Measurements from ENCODE around the gene C1QTNF9.

C1QTNF9 gene

GRCh38 chr13:24272452-24273161, 36.8 kb upstream of the C1QTNF9 start:
- no peak for DNase-seq (ENCODE audit: extremely low spot score)
- CTCF ChIA-PET: interaction anchor here (0.6 to 1.0 kb wide), 2 partner anchors 44 to 212 kb away, joined by 3 to 4 read pairs; no protein-coding TSS in a partner anchor
- POLR2A ChIA-PET: no interaction called here
- TF ChIP-seq BHLHE40 (IDR thresholded peaks at IDR 0.05; ENCODE audit: borderline replicate concordance): no peak
- TF ChIP-seq L3MBTL2 (conservative IDR thresholded peaks at IDR 0.05): no peak
- TF ChIP-seq FOXM1 (IDR thresholded peaks at IDR 0.05; ENCODE audit: borderline replicate concordance): no peak
- no peak for TF ChIP-seq FOXK2 (IDR thresholded peaks at IDR 0.05)
- no peak for TF ChIP-seq HDGF (IDR thresholded peaks at IDR 0.05; ENCODE audit: borderline replicate concordance)
- no peak for TF ChIP-seq FOXA1 (IDR thresholded peaks at IDR 0.05)
- TF ChIP-seq NFRKB (IDR thresholded peaks at IDR 0.05): no peak
- TF ChIP-seq SUZ12 (IDR thresholded peaks at IDR 0.05): no peak
- TF ChIP-seq SP1 (IDR thresholded peaks at IDR 0.05): no peak
- no peak for TF ChIP-seq ARNT (IDR thresholded peaks at IDR 0.05)
- no peak for TF ChIP-seq ZNF384 (IDR thresholded peaks at IDR 0.05)
- no peak for TF ChIP-seq TARDBP (IDR thresholded peaks at IDR 0.05)
- TF ChIP-seq LEF1 (IDR thresholded peaks at IDR 0.05; ENCODE audit: borderline replicate concordance): no peak
- no peak for TF ChIP-seq ELF4 (IDR thresholded peaks at IDR 0.05)
- no peak for TF ChIP-seq CTBP1 (IDR thresholded peaks at IDR 0.05; ENCODE audit: borderline replicate concordance)
- TF ChIP-seq PKNOX1 (IDR thresholded peaks at IDR 0.05): no peak

DNA sequence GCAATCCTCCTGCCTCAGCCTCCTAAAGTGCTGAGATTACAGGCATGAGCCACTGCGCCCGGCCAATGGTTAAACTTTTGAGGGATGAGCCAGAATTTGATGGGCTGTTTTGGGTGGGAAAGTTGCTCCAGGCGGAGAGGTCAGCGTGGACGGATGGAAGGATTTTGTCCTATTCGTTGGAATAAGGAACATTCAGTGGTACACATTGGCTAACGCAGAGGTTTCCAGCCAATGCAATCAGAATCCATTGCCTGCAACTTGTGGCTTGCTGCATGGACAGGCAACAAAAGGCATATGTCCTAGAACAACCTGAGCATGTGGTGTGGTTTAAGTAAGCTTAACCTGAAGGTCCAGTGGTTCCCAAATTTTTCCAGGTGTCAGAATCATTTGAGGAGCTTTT, 35.5 kb upstream of the C1QTNF9 start:
- ChIA-PET CTCF (no interaction called here), POLR2A (no interaction called here)
- no peak for TF ChIP-seq PKNOX1 (IDR thresholded peaks at IDR 0.05)
- TF ChIP-seq HDGF (IDR thresholded peaks at IDR 0.05; ENCODE audit: borderline replicate concordance): no peak
- no peak for TF ChIP-seq LEF1 (IDR thresholded peaks at IDR 0.05; ENCODE audit: borderline replicate concordance)
- TF ChIP-seq ELF4 (IDR thresholded peaks at IDR 0.05): no peak
- TF ChIP-seq CTBP1 (IDR thresholded peaks at IDR 0.05; ENCODE audit: borderline replicate concordance): no peak
- no peak for TF ChIP-seq SUZ12 (IDR thresholded peaks at IDR 0.05)
- no peak for TF ChIP-seq FOXA1 (IDR thresholded peaks at IDR 0.05)
- DNase-seq (ENCODE audit: extremely low spot score): no peak

- CTCF ChIA-PET: no interaction called here
- TF ChIP-seq ZNF384 (IDR thresholded peaks at IDR 0.05): no peak
- TF ChIP-seq FOXA1 (IDR thresholded peaks at IDR 0.05): no peak
- no peak for TF ChIP-seq ELF4 (IDR thresholded peaks at IDR 0.05)
- no peak for TF ChIP-seq BHLHE40 (IDR thresholded peaks at IDR 0.05; ENCODE audit: borderline replicate concordance)
- POLR2A ChIA-PET: no interaction called here
These were observed 34.8 kb upstream of the C1QTNF9 start for GRCh38 chr13:24274452-24275021.

GRCh38 chr13:24275041-24275440, 34.3 kb upstream of the C1QTNF9 start:
- ChIA-PET POLR2A (no interaction called here), CTCF (no interaction called here)
- TF ChIP-seq ARNT (IDR thresholded peaks at IDR 0.05) (no peak), NFRKB (IDR thresholded peaks at IDR 0.05) (no peak), HDGF (IDR thresholded peaks at IDR 0.05; ENCODE audit: borderline replicate concordance) (no peak), CTBP1 (IDR thresholded peaks at IDR 0.05; ENCODE audit: borderline replicate concordance) (no peak)
- DNase-seq (ENCODE audit: extremely low spot score): no peak

More at GRCh38 chr13:24274452-24275021, 34.8 kb upstream of the C1QTNF9 start:
- no peak for DNase-seq (ENCODE audit: extremely low spot score)

- POLR2A ChIA-PET: no interaction called here
- CTCF ChIA-PET: no interaction called here
- no peak for TF ChIP-seq NFRKB (IDR thresholded peaks at IDR 0.05)
- TF ChIP-seq SUZ12 (IDR thresholded peaks at IDR 0.05): no peak
- no peak for TF ChIP-seq ZNF384 (IDR thresholded peaks at IDR 0.05)
- no peak for TF ChIP-seq SP1 (IDR thresholded peaks at IDR 0.05)
- TF ChIP-seq HDGF (IDR thresholded peaks at IDR 0.05; ENCODE audit: borderline replicate concordance): no peak
- no peak for TF ChIP-seq PKNOX1 (IDR thresholded peaks at IDR 0.05)
- TF ChIP-seq L3MBTL2 (conservative IDR thresholded peaks at IDR 0.05): no peak
- TF ChIP-seq ELF4 (IDR thresholded peaks at IDR 0.05): no peak
- TF ChIP-seq FOXA1 (IDR thresholded peaks at IDR 0.05): no peak
- TF ChIP-seq TARDBP (IDR thresholded peaks at IDR 0.05): no peak
- TF ChIP-seq LEF1 (IDR thresholded peaks at IDR 0.05; ENCODE audit: borderline replicate concordance): no peak
- TF ChIP-seq FOXM1 (IDR thresholded peaks at IDR 0.05; ENCODE audit: borderline replicate concordance): no peak
- TF ChIP-seq CTBP1 (IDR thresholded peaks at IDR 0.05; ENCODE audit: borderline replicate concordance): no peak
- TF ChIP-seq BHLHE40 (IDR thresholded peaks at IDR 0.05; ENCODE audit: borderline replicate concordance): no peak
- DNase-seq (ENCODE audit: extremely low spot score): no peak
These were observed 33.1 kb upstream of the C1QTNF9 start for GRCh38 chr13:24276306-24276705.

- ChIA-PET CTCF (no interaction called here), POLR2A (no interaction called here)
- no peak for TF ChIP-seq ARNT (IDR thresholded peaks at IDR 0.05)
- no peak for TF ChIP-seq BHLHE40 (IDR thresholded peaks at IDR 0.05; ENCODE audit: borderline replicate concordance)
- TF ChIP-seq FOXA1 (IDR thresholded peaks at IDR 0.05): no peak
- no peak for TF ChIP-seq PKNOX1 (IDR thresholded peaks at IDR 0.05)
- TF ChIP-seq LEF1 (IDR thresholded peaks at IDR 0.05; ENCODE audit: borderline replicate concordance): no peak
- TF ChIP-seq SP1 (IDR thresholded peaks at IDR 0.05): no peak
- no peak for TF ChIP-seq ELF4 (IDR thresholded peaks at IDR 0.05)
- TF ChIP-seq SUZ12 (IDR thresholded peaks at IDR 0.05): no peak
- TF ChIP-seq FOXM1 (IDR thresholded peaks at IDR 0.05; ENCODE audit: borderline replicate concordance): no peak
- TF ChIP-seq L3MBTL2 (conservative IDR thresholded peaks at IDR 0.05): no peak
- TF ChIP-seq FOXK2 (IDR thresholded peaks at IDR 0.05): no peak
- TF ChIP-seq NFRKB (IDR thresholded peaks at IDR 0.05): no peak
- TF ChIP-seq ZNF384 (IDR thresholded peaks at IDR 0.05): no peak
- TF ChIP-seq CTBP1 (IDR thresholded peaks at IDR 0.05; ENCODE audit: borderline replicate concordance): no peak
- no peak for TF ChIP-seq TARDBP (IDR thresholded peaks at IDR 0.05)
- no peak for TF ChIP-seq HDGF (IDR thresholded peaks at IDR 0.05; ENCODE audit: borderline replicate concordance)
- DNase-seq (ENCODE audit: extremely low spot score): no peak
These were observed 32.5 kb upstream of the C1QTNF9 start for GRCh38 chr13:24276861-24277260.
